Naive thymus-derived CD8-positive, alpha-beta T cell (primary cell): ENCODE results near the gene C21orf58. TPM values are rescaled to one million over a fixed set of nuclear protein-coding genes. Genes with fewer than 3 reads are reported as not detected.
"Not testable (repeated sequence)": the region's sequence is repeated elsewhere in the genome, so short reads cannot be mapped to it uniquely, and the experiment has no call there.

Experiments used
- ATAC-seq, 2 donors: fragments of 150-1000 bp; cut with Tn5 transposase in 1 of 2; sonication (Bioruptor Pico), chemical (Tn5 transposase) in 1 of 2; 1 replicate in 1 of 2; 2 replicates in 1 of 2; pipeline ENCODE4 v1.10.0; 2021; ENCODE audit warnings: mild to moderate bottlenecking in 2 of 2, moderate library complexity in 2 of 2
- POLR2A ChIA-PET: fragments of 350-600 bp; sonication (Branson Sonifier 250); formaldehyde crosslinking; loops from one replicate; lab custom pipeline; 2021; ENCODE audit warnings: antibody characterized with exemption; lab: Charles Lee
- DNase-seq, 10 donors: peaks; one replicate each; pipeline versions ENCODE4 v3.0.0 to v3.0.0-alpha.2; 2020 to 2022
- H3K27ac Mint-ChIP-seq, 10 donors: one replicate each; pipeline ENCODE4 v1.8.0; 2020 to 2022; ENCODE audit warnings: mild to moderate bottlenecking in 10 of 10, mixed read lengths in 10 of 10, moderate library complexity in 4 of 10, inconsistent platforms in 1 of 10
- H3K27me3 Mint-ChIP-seq, 5 donors: one replicate each; pipeline ENCODE4 v1.8.0; 2021 to 2022; ENCODE audit warnings: mixed read lengths in 5 of 5
- H3K36me3 Mint-ChIP-seq, 3 donors: one replicate each; pipeline ENCODE4 v1.8.0; 2020 to 2022; ENCODE audit warnings: mixed read lengths in 3 of 3, mild to moderate bottlenecking in 2 of 3, inconsistent platforms in 1 of 3
- H3K4me1 Mint-ChIP-seq, 4 donors: one replicate each; pipeline ENCODE4 v1.8.0; 2021 to 2022; ENCODE audit warnings: mixed read lengths in 4 of 4
- H3K4me3 Mint-ChIP-seq, 10 donors: one replicate each; pipeline ENCODE4 v1.8.0; 2020 to 2022; ENCODE audit warnings: mild to moderate bottlenecking in 10 of 10, mixed read lengths in 10 of 10, moderate library complexity in 6 of 10, inconsistent platforms in 1 of 10
- H3K9me3 Mint-ChIP-seq, 9 donors: one replicate each; pipeline ENCODE4 v1.8.0; 2020 to 2022; ENCODE audit warnings: mixed read lengths in 9 of 9, mild to moderate bottlenecking in 3 of 9, inconsistent platforms in 1 of 9, moderate library complexity in 1 of 9
- polyA plus RNA-seq, 3 donors: library from polyadenylated mRNA; unstranded; fragments of 300-500 nt; fragmentation: Illumina TruSeq; gene quantifications; one replicate each; pipeline ENCODE4 v1.2.3, GENCODE V29; 2021
- total RNA-seq, 8 experiments: library from RNA in 2 of 8; stranded (reverse) in 2 of 8; gene quantifications; one replicate each; pipeline ENCODE4 v1.2.3 and lab custom pipeline; 2021 to 2026

Gene C21orf58
- total and polyA plus RNA-seq, 5 experiments from 2014 or later, result 0.44 to 7.3 (median 1.2) TPM

DNA sequence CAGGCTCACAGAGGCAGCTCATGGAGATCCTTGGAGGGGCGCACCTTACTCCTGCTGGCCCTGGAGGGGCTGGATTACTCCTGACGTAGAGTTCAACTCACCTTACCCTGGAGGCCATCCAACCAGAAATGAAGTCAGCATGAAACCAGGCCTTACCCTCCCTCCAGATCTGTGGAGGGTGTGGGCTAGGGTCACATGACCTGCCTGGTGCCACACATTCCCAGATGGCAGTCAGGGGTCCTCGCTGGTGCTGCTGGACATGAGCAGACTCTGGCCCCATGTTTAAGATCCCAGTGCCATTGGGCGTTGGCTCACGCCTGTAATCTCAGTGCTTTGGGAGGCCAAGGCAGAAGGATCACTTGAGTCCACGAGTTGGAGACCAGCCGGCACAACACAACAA lies 4.5 kb downstream of the C21orf58 start:
- POLR2A ChIA-PET, result interaction anchor here (0.6 kb wide), 1 partner anchor 28 kb away, joined by 5 read pairs; no protein-coding TSS in a partner anchor
- Mint-ChIP-seq H3K27me3 (no peaks in the 10 kb centered on the region), H3K9me3 (no peaks in the 10 kb centered on the region), H3K27ac (no peak overlapping the region), H3K36me3 (no peaks in the 10 kb centered on the region), H3K4me3 (peak overlapping the region in 1 of 10 donors; percentile 24), H3K4me1 (peaks cover 3 to 24% (median 20%) of the 10 kb centered on the region in 4 donors)
- DNase-seq (no peak), ATAC-seq (no peak)

DNA sequence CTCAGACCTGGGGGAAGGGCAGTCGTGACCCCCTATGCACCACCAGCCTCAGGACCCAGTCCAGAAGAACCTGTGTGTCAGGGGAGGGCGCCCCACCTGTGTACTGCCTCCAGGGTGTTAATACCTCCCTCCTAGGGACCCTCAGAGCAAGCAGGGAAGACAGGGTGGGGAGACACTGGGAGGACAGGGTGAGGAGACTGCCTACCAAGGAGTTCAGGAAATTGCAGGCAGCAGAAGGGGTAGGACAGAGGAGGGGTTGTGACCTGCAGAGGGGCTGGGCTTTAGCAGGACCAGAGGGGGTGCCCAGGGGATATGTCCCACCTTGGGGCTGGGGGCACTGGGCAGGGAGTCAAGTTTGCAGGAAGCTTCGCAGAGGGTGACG lies 5.2 kb downstream of the C21orf58 start:
- Mint-ChIP-seq H3K36me3 (no peaks in the 10 kb centered on the region), H3K27ac (peak overlapping the region in 1 of 10 donors; percentile 13)
- POLR2A ChIA-PET, result interaction anchor here (0.6 kb wide), 1 partner anchor 27 kb away, joined by 5 read pairs; no protein-coding TSS in a partner anchor

DNA sequence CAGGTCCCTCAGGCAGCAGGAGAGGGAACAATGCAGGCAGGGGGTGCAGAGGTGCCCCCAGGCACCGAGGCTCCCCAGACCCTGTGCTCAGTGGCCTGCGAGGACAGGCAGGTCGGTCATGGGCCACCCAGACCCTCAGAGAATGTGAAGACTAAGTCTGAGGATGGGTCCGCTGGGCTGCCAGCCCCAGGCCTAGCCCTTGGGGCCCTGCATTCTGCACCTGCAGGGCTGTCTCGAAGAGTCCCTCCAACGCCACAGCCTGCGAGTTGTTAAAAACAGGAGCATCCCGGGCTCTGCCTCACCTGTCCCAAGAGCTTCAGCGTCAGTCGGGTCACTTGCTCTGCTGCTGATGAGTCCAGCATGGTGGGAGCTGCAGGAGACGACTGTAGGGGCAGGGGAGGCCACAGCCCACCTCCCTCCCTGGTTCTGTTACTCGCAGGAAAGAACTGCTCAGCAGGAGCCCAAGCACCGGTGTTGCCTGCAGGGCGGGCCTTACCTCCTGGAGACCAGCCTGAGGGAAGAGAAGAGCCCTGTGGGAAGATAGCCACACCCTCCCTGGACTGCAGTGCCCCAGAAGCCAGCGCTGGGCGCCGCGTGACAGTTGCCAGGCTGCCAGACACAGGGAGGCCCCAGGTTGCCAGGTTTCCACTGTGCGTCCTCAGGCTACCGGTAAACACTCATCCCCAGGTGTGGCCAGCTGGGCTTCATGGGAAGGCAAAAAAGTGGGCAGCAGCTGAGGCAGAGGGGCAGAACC lies 5.8 kb downstream of the C21orf58 start:
- Mint-ChIP-seq H3K4me3 (no peak overlapping the region), H3K9me3 (no peaks in the 10 kb centered on the region), H3K27me3 (no peaks in the 10 kb centered on the region), H3K36me3 (no peaks in the 10 kb centered on the region), H3K4me1 (peaks cover under 1 to 19% (median 16%) of the 10 kb centered on the region in 4 donors), H3K27ac (no peak overlapping the region)
- DNase-seq, result no peak
- ATAC-seq, result no peak
- POLR2A ChIA-PET, result no interaction called here

More for the DNA sequence above, 5.2 kb downstream of the C21orf58 start:
- H3K27me3 Mint-ChIP-seq, result no peaks in the 10 kb centered on the region
- no peak overlapping the region for H3K4me3 Mint-ChIP-seq
- DNase-seq (no peak), ATAC-seq (no peak)
- H3K4me1 Mint-ChIP-seq, result peaks cover 3 to 24% (median 20%) of the 10 kb centered on the region in 4 donors
- no peaks in the 10 kb centered on the region for H3K9me3 Mint-ChIP-seq

DNA sequence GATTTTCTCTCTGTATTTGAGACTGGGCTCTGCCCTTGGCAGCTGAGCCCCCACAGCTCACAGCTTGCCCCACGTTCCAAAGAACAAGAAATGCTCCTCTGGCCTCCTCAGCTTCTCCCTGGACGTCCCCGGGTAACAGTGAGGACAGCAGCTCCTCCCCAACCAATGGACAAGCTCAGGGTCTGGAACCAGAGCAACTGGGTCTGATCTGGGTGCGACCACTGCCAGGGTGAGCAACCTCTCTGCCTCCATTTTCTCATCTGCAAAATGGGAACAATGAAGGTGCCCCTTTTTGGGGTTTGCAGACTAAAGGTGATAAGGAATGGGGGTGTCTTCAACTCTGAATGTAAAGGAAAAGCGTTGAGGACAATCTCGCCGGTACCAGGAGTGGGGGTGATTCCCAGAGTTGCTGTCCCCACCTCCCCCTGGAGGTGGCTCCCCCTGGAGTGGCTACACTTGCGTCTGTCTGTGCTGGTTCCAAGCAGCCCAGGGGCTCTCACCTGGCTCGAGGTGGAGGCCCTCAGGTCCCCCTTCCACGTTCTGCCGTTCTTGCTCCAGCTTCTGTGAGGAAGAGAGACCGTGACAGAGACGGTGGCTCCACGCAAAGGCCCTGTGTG lies 6.9 kb downstream of the C21orf58 start:
- H3K27me3 Mint-ChIP-seq, result no peaks in the 10 kb centered on the region
- ATAC-seq, result no peak
- POLR2A ChIA-PET, result no interaction called here
- no peak for DNase-seq
- H3K9me3 Mint-ChIP-seq, result no peaks in the 10 kb centered on the region
- H3K36me3 Mint-ChIP-seq, result no peaks in the 10 kb centered on the region
- H3K4me1 Mint-ChIP-seq, result peaks cover 0 to 9% (median 6%) of the 10 kb centered on the region in 4 donors
- H3K4me3 Mint-ChIP-seq, result no peak overlapping the region
- H3K27ac Mint-ChIP-seq, result no peak overlapping the region

DNA sequence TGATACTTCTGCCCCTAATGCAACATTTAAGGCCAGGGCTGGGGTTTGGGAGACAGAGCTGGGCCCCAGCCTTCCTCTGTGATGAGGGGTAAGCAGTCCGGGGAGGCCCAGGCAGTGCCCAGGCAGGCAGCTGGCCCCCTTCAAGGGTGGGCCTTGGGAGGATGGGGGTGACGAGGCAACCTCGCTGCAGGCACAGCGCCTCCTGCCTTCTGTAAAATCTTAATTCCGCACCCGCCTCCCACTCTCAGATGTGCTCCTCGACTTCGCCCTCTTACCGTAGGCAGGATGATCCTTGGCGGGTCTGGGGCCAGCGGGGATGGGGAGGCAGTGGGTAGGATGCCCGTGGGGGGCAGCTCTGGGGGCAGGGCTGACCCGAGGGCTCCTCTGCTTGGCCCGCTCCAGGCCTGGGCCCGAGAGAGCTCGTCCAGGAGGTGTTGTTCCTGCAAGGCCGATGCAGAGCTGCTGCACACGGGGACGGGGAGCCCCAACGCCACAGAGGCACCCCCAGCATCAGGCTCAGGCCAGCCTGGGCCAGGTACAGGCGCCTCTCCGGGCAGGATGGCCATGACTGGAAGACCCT lies 9.1 kb downstream of the C21orf58 start:
- Mint-ChIP-seq H3K36me3 (no peaks in the 10 kb centered on the region), H3K27me3 (no peaks in the 10 kb centered on the region), H3K27ac (no peak overlapping the region), H3K4me1 (no peaks in the 10 kb centered on the region), H3K4me3 (no peak overlapping the region), H3K9me3 (no peaks in the 10 kb centered on the region)
- no peak for DNase-seq
- POLR2A ChIA-PET, result no interaction called here
- ATAC-seq, result no peak

DNA sequence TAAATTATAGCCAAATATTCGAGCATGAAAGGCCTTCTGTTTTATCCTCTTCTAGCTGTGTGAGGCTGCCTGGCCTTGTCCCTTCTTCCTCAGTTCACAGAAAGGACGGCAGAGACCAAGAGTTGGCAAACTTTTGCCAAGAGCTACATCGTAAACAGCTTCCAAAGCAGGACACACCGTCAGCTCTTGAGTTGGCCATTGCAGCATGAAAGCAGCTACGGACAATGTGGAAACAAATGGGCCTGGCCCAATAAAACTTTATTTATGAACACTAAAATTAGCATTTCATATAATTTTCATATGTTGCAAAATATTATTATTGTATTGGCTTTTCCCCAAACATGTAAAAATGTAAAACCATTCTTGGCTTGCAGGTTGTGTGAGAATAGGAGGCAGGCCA lies 10.7 kb downstream of the C21orf58 start:
- POLR2A ChIA-PET, result no interaction called here
- no peaks in the 10 kb centered on the region for H3K9me3 Mint-ChIP-seq
- ATAC-seq, result no peak
- no peak for DNase-seq
- H3K4me1 Mint-ChIP-seq, result no peaks in the 10 kb centered on the region
- H3K4me3 Mint-ChIP-seq, result no peak overlapping the region
- H3K27ac Mint-ChIP-seq, result no peak overlapping the region
- H3K36me3 Mint-ChIP-seq, result peaks cover 0 to 2% (median 0%) of the 10 kb centered on the region in 3 donors
- H3K27me3 Mint-ChIP-seq, result no peaks in the 10 kb centered on the region

DNA sequence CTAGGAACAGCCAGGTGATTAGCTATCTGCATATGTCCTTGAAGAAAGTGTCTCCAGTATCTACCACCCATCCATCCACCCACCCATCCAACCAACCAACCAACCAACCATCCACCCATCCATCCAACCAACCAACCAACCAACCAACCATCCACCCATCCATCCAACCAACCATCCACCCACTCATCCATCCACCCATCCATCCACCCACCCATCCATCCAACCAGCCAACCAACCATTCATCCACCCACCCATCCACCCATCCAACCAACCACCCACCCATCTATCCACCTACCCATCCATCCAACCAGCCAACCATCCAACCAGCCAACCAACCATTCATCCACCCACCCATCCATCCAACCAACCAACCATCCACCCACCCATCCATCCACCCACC lies 12.1 kb downstream of the C21orf58 start:
- no peaks in the 10 kb centered on the region for H3K9me3 Mint-ChIP-seq
- POLR2A ChIA-PET, result no interaction called here

DNA sequence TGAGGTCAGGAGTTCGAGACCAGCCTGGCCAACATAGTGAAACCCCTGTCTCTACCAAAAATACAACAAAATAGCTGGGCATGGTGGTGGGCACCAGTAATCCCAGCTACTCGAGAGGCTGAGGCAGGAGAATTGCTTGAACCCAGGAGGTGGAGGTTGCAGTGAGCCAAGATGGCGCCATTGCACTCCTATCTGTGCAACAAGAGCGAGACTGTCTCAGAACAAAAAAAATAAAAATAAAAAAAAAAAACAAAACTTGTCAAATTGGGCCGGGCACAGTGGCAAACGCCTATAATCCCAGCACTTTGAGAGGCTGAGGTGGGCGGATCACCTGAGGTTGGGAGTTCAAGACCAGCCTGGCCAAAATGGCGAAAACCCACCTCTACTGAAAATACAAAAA lies 13.4 kb downstream of the C21orf58 start:
- H3K27ac Mint-ChIP-seq, H3K4me3 Mint-ChIP-seq, H3K27me3 Mint-ChIP-seq, H3K4me1 Mint-ChIP-seq, H3K9me3 Mint-ChIP-seq, DNase-seq, ATAC-seq, H3K36me3 Mint-ChIP-seq, POLR2A ChIA-PET: not testable (repeated sequence)

More for the DNA sequence above, 12.1 kb downstream of the C21orf58 start:
- Mint-ChIP-seq H3K36me3 (peaks cover 0 to 2% (median 0%) of the 10 kb centered on the region in 3 donors), H3K27me3 (no peaks in the 10 kb centered on the region), H3K27ac (no peak overlapping the region), H3K4me3 (no peak overlapping the region), H3K4me1 (no peaks in the 10 kb centered on the region)
- ATAC-seq (no peak), DNase-seq (no peak)

DNA sequence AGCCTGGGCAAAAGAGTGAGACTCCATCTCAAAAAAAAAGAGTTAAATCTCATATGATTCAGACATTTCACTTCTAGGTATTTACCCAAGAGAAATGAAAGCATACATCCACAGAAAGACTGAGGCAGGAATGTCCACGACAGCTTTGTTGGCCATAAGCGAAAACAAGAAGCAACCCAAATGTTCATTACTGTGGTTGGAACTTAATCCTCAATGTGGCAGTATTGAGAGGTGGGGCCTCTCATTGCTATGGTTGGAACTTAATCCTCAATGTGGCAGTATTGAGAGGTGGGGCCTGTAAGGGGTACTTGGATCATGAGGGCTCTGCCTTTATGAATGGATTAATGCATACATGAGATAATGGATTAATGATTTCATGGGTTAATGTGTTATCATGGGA lies 15.2 kb downstream of the C21orf58 start:
- H3K4me3 Mint-ChIP-seq, result no peak overlapping the region
- no peak for DNase-seq
- no peak overlapping the region for H3K27ac Mint-ChIP-seq
- H3K4me1 Mint-ChIP-seq, result peaks cover 0 to 3% (median 0%) of the 10 kb centered on the region in 4 donors
- peaks cover 0 to 11% (median 0%) of the 10 kb centered on the region in 3 donors for H3K36me3 Mint-ChIP-seq
- H3K9me3 Mint-ChIP-seq, result no peaks in the 10 kb centered on the region
- POLR2A ChIA-PET, result no interaction called here
- no peak for ATAC-seq
- H3K27me3 Mint-ChIP-seq, result no peaks in the 10 kb centered on the region

DNA sequence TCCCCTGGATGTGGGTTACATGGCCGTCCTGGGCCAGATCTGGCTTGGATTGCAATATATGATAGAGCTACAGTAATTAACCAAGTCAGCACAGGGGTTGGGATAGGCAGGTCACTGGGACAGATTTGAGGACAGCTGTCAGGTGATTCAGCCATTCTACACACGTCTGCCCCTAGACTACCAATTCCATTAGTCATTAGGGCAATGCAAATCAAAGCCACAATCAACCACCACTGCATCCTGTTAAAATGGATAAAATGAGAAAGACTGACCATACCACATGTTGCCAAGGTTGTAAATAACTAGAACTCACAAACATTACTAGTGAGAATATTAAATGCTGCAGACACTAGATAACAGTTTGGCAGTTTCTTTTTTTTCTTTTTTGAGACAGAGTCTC lies 16.0 kb downstream of the C21orf58 start:
- Mint-ChIP-seq H3K9me3 (no peaks in the 10 kb centered on the region), H3K4me1 (peaks cover 0 to 3% (median 0%) of the 10 kb centered on the region in 4 donors), H3K4me3 (no peak overlapping the region), H3K36me3 (peaks cover 0 to 14% (median 1%) of the 10 kb centered on the region in 3 donors), H3K27ac (no peak overlapping the region), H3K27me3 (no peaks in the 10 kb centered on the region)
- DNase-seq (no peak), ATAC-seq (no peak)
- POLR2A ChIA-PET, result no interaction called here

DNA sequence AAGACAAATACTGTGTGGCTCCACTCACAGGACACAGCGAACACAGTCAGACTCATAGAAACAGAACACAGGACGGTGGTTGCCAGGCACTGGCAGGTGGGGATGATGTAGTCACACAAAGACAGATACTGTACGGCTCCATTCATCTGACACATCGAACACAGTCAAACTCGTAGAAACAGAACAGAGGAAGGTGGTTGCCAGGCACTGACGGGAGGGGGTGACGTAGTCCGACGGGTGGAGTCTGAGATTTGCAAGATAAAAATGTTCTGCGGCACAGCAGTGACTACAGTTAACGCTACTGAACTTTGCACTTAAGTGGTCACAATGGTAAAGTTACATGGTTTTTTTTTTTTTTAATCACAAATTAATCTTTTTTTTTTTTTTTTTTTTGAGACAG lies 18.7 kb downstream of the C21orf58 start:
- Mint-ChIP-seq H3K36me3 (peaks cover 0 to 14% (median 1%) of the 10 kb centered on the region in 3 donors), H3K27ac (no peak overlapping the region)
- no peak for DNase-seq

DNA sequence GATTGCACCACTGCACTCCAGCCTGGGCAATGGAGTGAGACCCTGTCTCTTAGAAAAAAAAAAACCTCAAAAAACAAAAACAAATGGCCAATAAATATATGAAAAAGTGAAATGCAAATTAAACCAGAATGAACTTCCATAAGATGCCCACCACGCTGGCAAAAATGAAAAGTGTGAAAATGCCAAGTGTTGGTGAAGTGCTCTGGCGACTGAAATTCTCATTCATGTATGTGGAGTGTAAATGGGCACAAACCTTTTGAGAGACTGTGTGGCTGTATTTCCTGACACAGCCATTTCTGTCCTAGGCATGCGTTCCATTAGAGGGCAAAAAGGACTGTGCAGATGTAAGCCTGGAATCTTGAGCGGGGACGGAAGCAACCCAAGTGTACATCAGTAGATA lies 19.2 kb downstream of the C21orf58 start:
- no peaks in the 10 kb centered on the region for H3K9me3 Mint-ChIP-seq
- no peak overlapping the region for H3K4me3 Mint-ChIP-seq
- H3K27me3 Mint-ChIP-seq, result no peaks in the 10 kb centered on the region
- POLR2A ChIA-PET, result no interaction called here
- ATAC-seq (no peak), DNase-seq (no peak)
- peaks cover 0 to 3% (median 0%) of the 10 kb centered on the region in 4 donors for H3K4me1 Mint-ChIP-seq
- H3K27ac Mint-ChIP-seq, result peak overlapping the region in 1 of 10 donors; percentile 28
- H3K36me3 Mint-ChIP-seq, result peaks cover 0 to 15% (median 1%) of the 10 kb centered on the region in 3 donors

More for the DNA sequence above, 18.7 kb downstream of the C21orf58 start:
- Mint-ChIP-seq H3K4me1 (peaks cover 0 to 3% (median 0%) of the 10 kb centered on the region in 4 donors), H3K4me3 (no peak overlapping the region), H3K9me3 (no peaks in the 10 kb centered on the region), H3K27me3 (no peaks in the 10 kb centered on the region)
- POLR2A ChIA-PET, result no interaction called here
- ATAC-seq, result no peak

DNA sequence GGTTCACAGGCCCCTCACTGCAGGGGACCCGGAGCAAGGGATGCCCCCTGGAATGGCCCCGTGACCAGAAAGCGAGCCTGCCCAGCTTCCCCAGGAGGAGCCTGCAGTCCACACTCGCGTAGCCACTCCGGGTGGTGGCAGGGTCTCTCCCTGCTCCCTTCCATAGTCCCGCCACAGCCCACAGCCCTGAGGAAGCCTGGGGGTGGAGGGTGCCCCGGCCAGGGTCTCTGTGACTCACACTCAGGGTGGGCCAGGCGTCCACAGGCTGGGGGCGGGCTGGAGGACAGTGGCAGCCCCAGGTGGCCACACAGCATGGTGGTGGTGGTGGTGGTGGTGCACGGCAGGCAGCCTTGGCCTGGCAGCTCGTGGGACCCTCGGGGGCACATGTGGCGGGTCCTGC lies 21.9 kb downstream of the C21orf58 start:
- H3K4me3 Mint-ChIP-seq, result no peak overlapping the region
- no peaks in the 10 kb centered on the region for H3K9me3 Mint-ChIP-seq
- no peak for DNase-seq
- no peak for ATAC-seq
- H3K27me3 Mint-ChIP-seq, result peaks cover 0 to 2% (median 0%) of the 10 kb centered on the region in 5 donors
- peaks cover 0 to 14% (median 1%) of the 10 kb centered on the region in 3 donors for H3K36me3 Mint-ChIP-seq
- POLR2A ChIA-PET, result no interaction called here
- peaks cover 0 to 7% (median 5%) of the 10 kb centered on the region in 4 donors for H3K4me1 Mint-ChIP-seq
- H3K27ac Mint-ChIP-seq, result no peak overlapping the region
